HepG2 (cell line): ENCODE results near the gene NAT14.
"Not testable (repeated sequence)": the region's sequence is repeated elsewhere in the genome, so short reads cannot be mapped to it uniquely, and the experiment has no call there.

Source experiments
- ARID3A ChIP-seq: IDR thresholded peaks from 2 replicates; pipeline ENCODE4 v1.6.1; 2012; ENCODE audit warnings: low read depth, low read length, improper control_type of control experiment
- ARNTL ChIP-seq: sonication (generic); formaldehyde crosslinking; IDR thresholded peaks from 2 replicates; pipeline ENCODE4 v1.4.0; 2020; ENCODE audit warnings: mild to moderate bottlenecking, missing genetic modification reagents
- ATF5 ChIP-seq: sonication (generic); formaldehyde crosslinking; IDR thresholded peaks from 2 replicates; pipeline ENCODE4 v1.4.0; 2020; ENCODE audit warnings: mild to moderate bottlenecking, low read depth, missing genetic modification reagents
- CREM ChIP-seq, 2 experiments: sonication (generic) in 1 of 2; formaldehyde crosslinking in 1 of 2; IDR thresholded peaks; 2 replicates each; pipeline versions ENCODE4 v1.4.0 to v1.6.1; 2016 to 2020; ENCODE audit warnings: antibody characterized with exemption in 1 of 2, mild to moderate bottlenecking in 1 of 2, missing genetic modification reagents in 1 of 2
- EP300 ChIP-seq, 3 experiments: sonication (generic) in 1 of 3; formaldehyde crosslinking in 1 of 3; IDR thresholded peaks; 2 replicates each; pipeline versions ENCODE4 v1.5.1 to v1.6.1; 2011 to 2020; ENCODE audit warnings: low read depth in 2 of 3, low read length in 2 of 3, borderline replicate concordance in 1 of 3, improper control_type of control experiment in 1 of 3, mild to moderate bottlenecking in 1 of 3, missing genetic modification reagents in 1 of 3, moderate library complexity in 1 of 3
- KAT7 ChIP-seq: IDR thresholded peaks from 2 replicates; pipeline ENCODE4 v1.6.1; 2018; ENCODE audit warnings: borderline replicate concordance, missing compliant biosample characterization
- MAZ ChIP-seq, 2 experiments: sonication (generic) in 1 of 2; formaldehyde crosslinking in 1 of 2; IDR thresholded peaks; 2 replicates each; pipeline versions ENCODE4 v1.5.0 to v1.6.1; 2012 to 2020; ENCODE audit warnings: low read depth in 2 of 2, mild to moderate bottlenecking in 2 of 2, borderline replicate concordance in 1 of 2, improper control_type of control experiment in 1 of 2, low read length in 1 of 2, missing genetic modification reagents in 1 of 2, moderate library complexity in 1 of 2
- ZFP91 ChIP-seq: sonication (generic); formaldehyde crosslinking; IDR thresholded peaks from 2 replicates; pipeline ENCODE4 v1.9.0; 2022; ENCODE audit warnings: missing genetic modification reagents, mild to moderate bottlenecking, borderline replicate concordance
- ZKSCAN1 ChIP-seq: fragments of 150-350 bp; IDR thresholded peaks from 2 replicates; pipeline ENCODE4 v1.6.1; 2014; ENCODE audit warnings: low read length
- ZNF414 ChIP-seq: sonication (generic); formaldehyde crosslinking; IDR thresholded peaks from 2 replicates; pipeline ENCODE4 v1.5.0; 2020; ENCODE audit warnings: missing genetic modification reagents

GRCh38 chr19:55448175-55448490 is 36.9 kb upstream of the NAT14 start:
- TF ChIP-seq ZFP91 (CRISPR knock-in tag); CREM (IDR thresholded peaks at IDR 0.05); CREM (CRISPR knock-in tag; IDR thresholded peaks at IDR 0.05); EP300 (IDR thresholded peaks at IDR 0.05; ENCODE audit: low read depth in 2 of 2, low read length in 2 of 2); EP300 (CRISPR knock-in tag; IDR thresholded peaks at IDR 0.05; ENCODE audit: borderline replicate concordance); ARID3A; KAT7 (CRISPR knock-in tag); ZNF414 (CRISPR knock-in tag); ARNTL; ZKSCAN1; ATF5; MAZ (IDR thresholded peaks at IDR 0.05; ENCODE audit: borderline replicate concordance, low read depth, low read length); MAZ (CRISPR knock-in tag; IDR thresholded peaks at IDR 0.05; ENCODE audit: low read depth): not testable (repeated sequence)
